ENCODE results near the gene MASP2. TPM values are rescaled to one million over a fixed set of nuclear protein-coding genes. Genes with fewer than 3 reads are reported as not detected.
"Not testable (repeated sequence)": the region's sequence is repeated elsewhere in the genome, so short reads cannot be mapped to it uniquely, and the experiment has no call there.

MASP2 gene
- total RNA-seq, 1 donor: not detected

DNA sequence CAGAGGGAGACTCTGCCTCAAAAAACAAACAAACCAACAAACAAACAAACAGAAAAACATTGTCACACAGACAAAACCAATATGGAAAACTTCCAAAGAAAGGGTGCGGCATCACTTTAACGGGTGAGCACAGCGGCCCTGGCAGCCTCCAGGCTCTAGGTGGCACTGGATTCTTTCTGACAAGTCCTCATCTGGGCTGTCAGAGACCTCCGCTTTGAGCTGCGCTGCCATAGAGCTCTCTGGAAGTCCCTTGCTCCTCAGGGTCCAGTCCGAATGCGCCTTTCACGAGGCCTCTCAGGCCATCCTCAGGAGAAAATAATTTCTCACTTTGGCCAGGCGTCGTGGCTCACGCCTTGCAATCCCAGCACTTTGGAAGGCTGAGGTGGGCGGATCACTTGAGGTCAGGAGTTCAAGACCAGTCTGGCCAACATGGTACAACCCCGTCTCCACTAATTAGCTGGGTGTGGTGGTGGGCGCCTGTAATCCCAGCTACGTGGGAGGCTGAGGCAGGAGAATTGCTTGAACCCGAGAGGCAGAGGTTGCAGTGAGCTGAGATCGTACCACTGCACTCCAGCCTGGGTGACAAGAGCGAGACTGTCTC, 17.0 kb upstream of the MASP2 start:
- not testable (repeated sequence) for H3K9me3 ChIP-seq (ENCODE audit: low read depth, low read length); H2AFZ ChIP-seq (ENCODE audit: low read length); DNase-seq (ENCODE audit: insufficient read length, low spot score, missing footprints); H3K4me3 ChIP-seq (ENCODE audit: insufficient read depth, low read length); H3K4me2 ChIP-seq (ENCODE audit: insufficient read depth, low read length); H4K20me1 ChIP-seq (ENCODE audit: insufficient read depth, low read length); H3K27ac ChIP-seq (ENCODE audit: low read depth, low read length); H3K27me3 ChIP-seq (ENCODE audit: insufficient read depth, low read length)
- TF ChIP-seq, protein P1, sequence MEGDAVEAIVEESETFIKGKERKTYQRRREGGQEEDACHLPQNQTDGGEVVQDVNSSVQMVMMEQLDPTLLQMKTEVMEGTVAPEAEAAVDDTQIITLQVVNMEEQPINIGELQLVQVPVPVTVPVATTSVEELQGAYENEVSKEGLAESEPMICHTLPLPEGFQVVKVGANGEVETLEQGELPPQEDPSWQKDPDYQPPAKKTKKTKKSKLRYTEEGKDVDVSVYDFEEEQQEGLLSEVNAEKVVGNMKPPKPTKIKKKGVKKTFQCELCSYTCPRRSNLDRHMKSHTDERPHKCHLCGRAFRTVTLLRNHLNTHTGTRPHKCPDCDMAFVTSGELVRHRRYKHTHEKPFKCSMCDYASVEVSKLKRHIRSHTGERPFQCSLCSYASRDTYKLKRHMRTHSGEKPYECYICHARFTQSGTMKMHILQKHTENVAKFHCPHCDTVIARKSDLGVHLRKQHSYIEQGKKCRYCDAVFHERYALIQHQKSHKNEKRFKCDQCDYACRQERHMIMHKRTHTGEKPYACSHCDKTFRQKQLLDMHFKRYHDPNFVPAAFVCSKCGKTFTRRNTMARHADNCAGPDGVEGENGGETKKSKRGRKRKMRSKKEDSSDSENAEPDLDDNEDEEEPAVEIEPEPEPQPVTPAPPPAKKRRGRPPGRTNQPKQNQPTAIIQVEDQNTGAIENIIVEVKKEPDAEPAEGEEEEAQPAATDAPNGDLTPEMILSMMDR (IDR thresholded peaks at IDR 0.05; ENCODE audit: extremely low read depth, low read depth, low read length): peak; percentile 10
- peaks cover 17% of the 10 kb centered on the region for H3K79me2 ChIP-seq (ENCODE audit: insufficient read depth, low read length)
- peaks cover 15% of the 10 kb centered on the region for H3K4me1 ChIP-seq (ENCODE audit: insufficient read depth, low read length)
- peaks cover 44% of the 10 kb centered on the region for H3K36me3 ChIP-seq (ENCODE audit: insufficient read depth, low read length)

DNA sequence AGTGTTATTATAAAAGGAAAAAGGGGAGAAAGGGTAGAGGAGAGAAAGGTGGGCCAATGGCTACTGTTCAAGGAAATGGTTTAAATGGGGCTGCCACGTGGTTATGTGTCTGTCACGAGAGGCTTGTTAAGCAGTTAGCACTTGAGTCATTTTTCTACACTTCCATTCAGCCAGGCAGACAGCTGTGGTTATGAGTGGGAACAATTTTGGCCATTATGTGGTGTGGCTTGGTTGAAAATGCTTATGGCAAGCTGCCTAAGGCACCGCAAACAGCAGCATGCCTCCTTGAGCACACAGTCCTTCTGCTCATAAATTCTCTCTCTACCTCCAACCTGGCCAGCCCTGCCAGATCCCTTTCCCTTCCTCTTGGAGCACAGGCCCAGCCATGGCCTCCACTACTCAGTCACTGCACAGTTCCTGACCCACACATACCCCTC, 15.9 kb upstream of the MASP2 start:
- no peaks in the 10 kb centered on the region for H3K27me3 ChIP-seq (ENCODE audit: insufficient read depth, low read length)
- peaks cover 25% of the 10 kb centered on the region for H3K79me2 ChIP-seq (ENCODE audit: insufficient read depth, low read length)
- H3K36me3 ChIP-seq (ENCODE audit: insufficient read depth, low read length): peaks cover 35% of the 10 kb centered on the region
- TF ChIP-seq, protein P1 (IDR thresholded peaks at IDR 0.05; ENCODE audit: extremely low read depth, low read depth, low read length): no peak
- no peaks in the 10 kb centered on the region for H3K9me3 ChIP-seq (ENCODE audit: low read depth, low read length)
- peak overlapping the region; percentile 69 for H3K27ac ChIP-seq (ENCODE audit: low read depth, low read length)
- peak; percentile 97 for DNase-seq (ENCODE audit: insufficient read length, low spot score, missing footprints)
- peaks cover 21% of the 10 kb centered on the region for H3K4me1 ChIP-seq (ENCODE audit: insufficient read depth, low read length)
- H2AFZ ChIP-seq (ENCODE audit: low read length): no peak overlapping the region
- H3K4me2 ChIP-seq (ENCODE audit: insufficient read depth, low read length): no peak overlapping the region
- no peak overlapping the region for H3K4me3 ChIP-seq (ENCODE audit: insufficient read depth, low read length)
- H4K20me1 ChIP-seq (ENCODE audit: insufficient read depth, low read length): no peaks in the 10 kb centered on the region

DNA sequence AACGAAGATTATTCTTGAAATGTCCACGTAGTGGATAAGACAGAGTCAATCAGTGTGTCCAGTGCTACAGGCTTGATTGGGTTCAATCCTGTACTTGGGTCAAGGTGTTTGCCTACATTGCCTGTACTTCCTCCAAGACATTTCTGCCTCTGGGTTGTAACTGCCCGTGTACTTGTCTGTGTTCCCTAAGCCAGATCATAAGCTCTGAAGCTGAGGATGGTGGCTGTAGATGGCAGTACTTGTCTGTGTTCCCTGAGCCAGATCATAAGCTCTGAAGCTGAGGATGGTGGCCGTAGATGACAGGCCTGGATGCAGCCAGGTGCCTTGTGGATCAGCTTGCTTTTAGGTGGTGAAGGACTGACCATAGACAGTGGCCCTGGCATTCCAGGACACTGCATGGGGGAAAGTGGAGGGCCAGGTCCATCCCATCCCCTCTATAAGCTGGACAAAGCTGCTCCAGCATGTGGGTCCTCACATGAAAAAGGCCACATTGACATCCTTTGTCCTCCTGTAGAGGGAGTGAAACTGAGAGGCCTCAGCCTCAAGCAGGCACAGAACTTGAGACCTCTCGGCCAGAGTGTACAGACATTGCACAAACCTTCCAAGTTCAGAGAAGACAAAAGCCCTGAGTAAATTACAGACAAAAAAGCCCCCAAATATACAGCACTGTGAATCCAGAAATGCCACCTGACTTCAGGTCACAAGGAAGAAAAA, 14.8 kb upstream of the MASP2 start:
- DNase-seq (ENCODE audit: insufficient read length, low spot score, missing footprints): peak; percentile 31
- Histone ChIP-seq H2AFZ (ENCODE audit: low read length) (no peak overlapping the region), H3K9me3 (ENCODE audit: low read depth, low read length) (no peaks in the 10 kb centered on the region), H3K36me3 (ENCODE audit: insufficient read depth, low read length) (peaks cover 38% of the 10 kb centered on the region), H3K4me1 (ENCODE audit: insufficient read depth, low read length) (peaks cover 21% of the 10 kb centered on the region), H3K27me3 (ENCODE audit: insufficient read depth, low read length) (no peaks in the 10 kb centered on the region), H3K79me2 (ENCODE audit: insufficient read depth, low read length) (peaks cover 27% of the 10 kb centered on the region), H3K4me3 (ENCODE audit: insufficient read depth, low read length) (no peak overlapping the region), H3K27ac (ENCODE audit: low read depth, low read length) (no peak overlapping the region), H3K4me2 (ENCODE audit: insufficient read depth, low read length) (no peak overlapping the region), H4K20me1 (ENCODE audit: insufficient read depth, low read length) (no peaks in the 10 kb centered on the region)
- TF ChIP-seq, protein P1 (IDR thresholded peaks at IDR 0.05; ENCODE audit: extremely low read depth, low read depth, low read length): no peak

All from osteoblast (primary cell).